GM12892 (cell line): ENCODE data around the gene GALNT9.

ENCODE experiments used
- DNase-seq: peaks from one replicate; pipeline ENCODE4 v3.0.0; 2011; ENCODE audit not compliant: insufficient read length
- FAIRE-seq: peaks from 2 replicates; lab custom pipeline; 2011; peaks lifted over from hg19 to GRCh38; lab: Jason Lieb, UNC
- POLR2A ChIP-seq: IDR thresholded peaks from 2 replicates; pipeline ENCODE4 v1.6.1; 2011; ENCODE audit warnings: low read depth, low read length, control low read depth
- POLR2AphosphoS5 ChIP-seq: IDR thresholded peaks from 2 replicates; pipeline ENCODE4 v1.6.1; 2011; ENCODE audit warnings: low read depth, low read length, control low read depth
- TAF1 ChIP-seq: IDR thresholded peaks from 2 replicates; pipeline ENCODE4 v1.6.1; 2011; ENCODE audit warnings: low read depth, mild to moderate bottlenecking, control low read depth, low read length, borderline replicate concordance

The GALNT9 gene

GRCh38 chr12:132165584-132165983, 163.8 kb downstream of the GALNT9 start:
- FAIRE-seq (no peak), DNase-seq (no peak)
- no peak for TF ChIP-seq TAF1
- no peak for TF ChIP-seq POLR2AphosphoS5
- no peak for TF ChIP-seq POLR2A

DNA sequence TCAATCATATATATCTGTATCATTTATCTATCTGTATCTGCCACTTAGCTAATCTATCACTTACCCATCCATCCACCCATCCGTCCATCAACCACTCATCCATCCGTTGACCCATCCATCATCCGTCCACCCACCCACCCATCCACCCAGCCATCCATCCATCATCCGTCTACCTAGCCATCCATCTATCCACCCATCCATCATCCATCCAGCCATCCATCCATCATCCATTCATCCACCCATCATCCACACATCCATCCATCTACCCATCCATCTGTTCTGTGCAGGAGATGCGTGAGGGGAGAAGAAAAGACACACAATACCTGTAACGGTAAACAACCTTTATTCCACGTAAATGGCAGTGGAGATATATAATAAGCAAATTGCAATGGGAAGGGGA, 165.0 kb downstream of the GALNT9 start:
- DNase-seq (no peak), FAIRE-seq (no peak)
- no peak for TF ChIP-seq TAF1
- no peak for TF ChIP-seq POLR2A
- no peak for TF ChIP-seq POLR2AphosphoS5

- FAIRE-seq (no peak), DNase-seq (no peak)
- TF ChIP-seq POLR2A (no peak), POLR2AphosphoS5 (no peak), TAF1 (no peak)
These were observed 165.5 kb downstream of the GALNT9 start for GRCh38 chr12:132163911-132164288.

- TF ChIP-seq TAF1 (no peak), POLR2AphosphoS5 (no peak), POLR2A (no peak)
- DNase-seq, result no peak
- no peak for FAIRE-seq
These were observed 166.1 kb downstream of the GALNT9 start for GRCh38 chr12:132163041-132163910.

- FAIRE-seq, result no peak
- no peak for DNase-seq
- TF ChIP-seq POLR2A, result no peak
- no peak for TF ChIP-seq TAF1
- no peak for TF ChIP-seq POLR2AphosphoS5
These were observed 166.8 kb downstream of the GALNT9 start for GRCh38 chr12:132162508-132163031.

DNA sequence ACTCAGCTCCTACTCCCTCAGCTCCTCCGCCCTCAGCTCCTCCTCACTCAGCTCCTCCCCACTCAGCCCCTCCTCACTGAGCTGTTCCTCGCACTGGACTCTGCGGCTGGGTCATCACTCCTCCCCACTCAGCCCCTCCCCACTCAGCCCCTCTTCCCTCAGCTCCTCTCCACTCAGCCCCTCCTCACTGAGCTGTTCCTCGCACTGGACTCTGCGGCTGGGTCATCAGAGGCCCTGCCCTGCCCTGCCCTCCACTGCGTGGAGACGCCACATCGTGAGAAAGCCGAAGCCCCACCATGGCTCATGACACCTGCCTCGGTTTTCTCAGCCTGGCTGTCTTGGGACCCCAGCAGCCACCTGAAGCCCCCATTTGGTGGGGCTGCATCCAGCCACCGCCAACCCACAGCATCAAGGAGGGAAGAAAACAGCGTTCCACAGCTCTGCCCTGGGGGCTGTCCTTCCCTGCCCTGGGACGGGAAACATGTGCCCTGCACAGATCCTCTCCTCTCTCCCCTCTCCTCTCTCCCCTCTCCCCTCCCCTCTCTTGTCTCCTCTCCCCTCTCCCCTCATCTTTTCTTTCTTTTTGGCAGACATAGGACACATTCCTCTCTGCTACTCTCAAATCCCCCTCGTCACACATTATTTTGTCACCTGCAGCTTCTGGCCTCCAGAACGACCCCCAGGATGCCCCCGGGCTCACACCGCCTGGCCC, 167.4 kb downstream of the GALNT9 start:
- DNase-seq, result no peak
- no peak for TF ChIP-seq POLR2A
- no peak for TF ChIP-seq POLR2AphosphoS5
- no peak for TF ChIP-seq TAF1
- FAIRE-seq, result no peak

- FAIRE-seq (no peak), DNase-seq (no peak)
These were observed 168.2 kb downstream of the GALNT9 start for GRCh38 chr12:132161036-132161781.

DNA sequence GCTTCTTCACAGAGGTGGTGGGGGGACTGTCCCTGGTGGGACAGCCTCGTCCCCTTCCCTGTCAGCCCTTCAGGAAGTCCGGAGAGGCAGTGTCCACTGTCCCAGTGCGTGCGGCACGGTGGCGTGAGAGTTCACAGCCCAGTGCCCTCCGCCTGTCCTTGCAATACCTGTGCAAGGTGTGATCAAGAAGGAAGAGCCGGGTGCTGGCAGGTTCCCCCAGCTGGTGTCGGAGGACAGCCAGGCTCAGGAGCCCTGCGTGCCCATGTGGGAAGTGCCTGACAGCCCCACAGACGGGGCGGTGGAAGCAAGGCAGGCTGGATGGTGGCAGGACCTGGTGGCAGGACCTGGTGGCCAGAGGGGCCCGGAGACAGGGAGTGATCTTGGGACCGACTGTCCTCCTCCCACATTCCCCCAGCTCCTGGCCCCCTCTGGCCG, 168.8 kb downstream of the GALNT9 start:
- no peak for DNase-seq
- TF ChIP-seq POLR2A, result no peak
- no peak for TF ChIP-seq TAF1
- no peak for TF ChIP-seq POLR2AphosphoS5
- FAIRE-seq, result no peak

More at GRCh38 chr12:132161036-132161781, 168.2 kb downstream of the GALNT9 start:
- TF ChIP-seq TAF1, result no peak
- no peak for TF ChIP-seq POLR2A
- no peak for TF ChIP-seq POLR2AphosphoS5

DNA sequence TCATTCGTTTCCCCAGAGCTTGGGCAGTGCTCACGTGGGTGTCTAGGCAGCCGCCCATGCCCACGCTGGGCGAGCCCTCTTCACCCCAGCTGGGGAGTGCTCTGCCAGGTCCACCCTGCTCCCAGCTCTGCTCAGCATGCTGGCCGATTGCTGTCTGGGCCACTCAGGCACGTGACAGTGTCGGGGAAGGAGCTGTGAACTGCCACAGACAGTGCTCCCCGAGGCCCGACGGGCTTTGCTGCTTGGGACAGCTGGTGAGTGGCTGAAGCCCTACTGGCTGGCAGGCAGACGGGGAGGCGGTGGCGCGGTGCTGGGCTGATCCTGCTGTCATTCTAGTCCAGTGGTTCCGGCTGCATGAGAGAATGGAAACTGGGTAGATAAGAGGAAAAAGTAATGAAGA, 169.4 kb downstream of the GALNT9 start:
- TF ChIP-seq POLR2AphosphoS5 (no peak), TAF1 (no peak)
- no peak for DNase-seq

GRCh38 chr12:132159555-132160003, 169.8 kb downstream of the GALNT9 start:
- DNase-seq (no peak), FAIRE-seq (no peak)
- TF ChIP-seq POLR2AphosphoS5, result no peak
- no peak for TF ChIP-seq TAF1
- no peak for TF ChIP-seq POLR2A

More for the DNA sequence above, 169.4 kb downstream of the GALNT9 start:
- no peak for FAIRE-seq
